HL-60 (cell line): Measurements from ENCODE around the gene MTNR1A.

ENCODE experiments used
- DNase-seq, 2 experiments: peaks; one replicate each; pipeline ENCODE4 v3.0.0-alpha.2; 2010 to 2020; ENCODE audit warnings: low read depth in 1 of 2, low spot score in 1 of 2
- H3K27ac ChIP-seq: fragments of 250-450 bp; sonication (Bioruptor Pico); replicated peaks from 2 replicates; pipeline ENCODE4 v1.5.1; 2020; ENCODE audit warnings: mild to moderate bottlenecking, moderate library complexity
- H3K27me3 ChIP-seq: fragments of 250-450 bp; sonication (Bioruptor Pico); 2 replicates; pipeline ENCODE4 v1.5.1; 2021; ENCODE audit warnings: mild to moderate bottlenecking, moderate library complexity; ENCODE audit not compliant: insufficient read depth, poor library complexity, severe bottlenecking
- H3K4me3 ChIP-seq: replicated peaks from 2 replicates; pipeline ENCODE4 v1.5.1; 2011; ENCODE audit warnings: mild to moderate bottlenecking, control low read depth, low read length; ENCODE audit not compliant: insufficient read depth
- GABPA ChIP-seq: IDR thresholded peaks from 2 replicates; pipeline ENCODE4 v1.6.1; 2012; ENCODE audit warnings: low read depth
- POLR2AphosphoS5 ChIP-seq: IDR thresholded peaks from 2 replicates; pipeline ENCODE4 v1.6.1; 2012; ENCODE audit warnings: low read depth
- SPI1 ChIP-seq: IDR thresholded peaks from 2 replicates; pipeline ENCODE4 v1.6.1; 2012; ENCODE audit warnings: low read depth, mild to moderate bottlenecking, borderline replicate concordance
- TF ChIP-seq, protein P1 (sequence below): IDR thresholded peaks from one replicate; pipeline ENCODE4 v1.5.1; 2011; ENCODE audit warnings: low read length, control low read depth, inconsistent platforms; ENCODE audit not compliant: insufficient read depth
- TF ChIP-seq, protein P2 (sequence below): IDR thresholded peaks from 2 replicates; pipeline ENCODE4 v1.6.1; 2012; ENCODE audit warnings: low read depth; ENCODE audit not compliant: insufficient replicate concordance

Gene MTNR1A

DNA sequence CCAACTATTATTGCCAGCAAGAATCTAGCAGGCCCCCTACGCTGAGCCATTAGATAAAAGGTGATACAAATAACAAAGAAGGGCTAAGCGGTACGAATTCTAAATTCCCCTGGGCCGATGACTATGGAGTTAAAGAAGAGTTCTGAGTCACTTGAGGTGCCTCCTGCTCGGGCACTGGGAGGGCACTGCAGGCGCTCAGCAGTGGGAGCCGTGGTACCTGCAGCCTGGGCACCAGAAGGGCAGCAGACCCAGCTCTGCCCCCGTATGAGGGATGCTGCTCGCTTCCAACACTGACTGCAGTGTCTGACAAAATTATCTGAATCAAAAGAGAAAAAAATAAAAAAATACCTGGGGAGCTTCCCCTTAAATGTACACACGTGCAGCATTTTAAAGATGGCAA is 44.1 kb upstream of the MTNR1A start:
- no peaks in the 10 kb centered on the region for H3K27me3 ChIP-seq
- DNase-seq, result no peak
- TF ChIP-seq, protein P1, sequence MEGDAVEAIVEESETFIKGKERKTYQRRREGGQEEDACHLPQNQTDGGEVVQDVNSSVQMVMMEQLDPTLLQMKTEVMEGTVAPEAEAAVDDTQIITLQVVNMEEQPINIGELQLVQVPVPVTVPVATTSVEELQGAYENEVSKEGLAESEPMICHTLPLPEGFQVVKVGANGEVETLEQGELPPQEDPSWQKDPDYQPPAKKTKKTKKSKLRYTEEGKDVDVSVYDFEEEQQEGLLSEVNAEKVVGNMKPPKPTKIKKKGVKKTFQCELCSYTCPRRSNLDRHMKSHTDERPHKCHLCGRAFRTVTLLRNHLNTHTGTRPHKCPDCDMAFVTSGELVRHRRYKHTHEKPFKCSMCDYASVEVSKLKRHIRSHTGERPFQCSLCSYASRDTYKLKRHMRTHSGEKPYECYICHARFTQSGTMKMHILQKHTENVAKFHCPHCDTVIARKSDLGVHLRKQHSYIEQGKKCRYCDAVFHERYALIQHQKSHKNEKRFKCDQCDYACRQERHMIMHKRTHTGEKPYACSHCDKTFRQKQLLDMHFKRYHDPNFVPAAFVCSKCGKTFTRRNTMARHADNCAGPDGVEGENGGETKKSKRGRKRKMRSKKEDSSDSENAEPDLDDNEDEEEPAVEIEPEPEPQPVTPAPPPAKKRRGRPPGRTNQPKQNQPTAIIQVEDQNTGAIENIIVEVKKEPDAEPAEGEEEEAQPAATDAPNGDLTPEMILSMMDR, result no peak
- TF ChIP-seq GABPA (no peak), POLR2AphosphoS5 (no peak), SPI1 (no peak)
- TF ChIP-seq, protein P2, sequence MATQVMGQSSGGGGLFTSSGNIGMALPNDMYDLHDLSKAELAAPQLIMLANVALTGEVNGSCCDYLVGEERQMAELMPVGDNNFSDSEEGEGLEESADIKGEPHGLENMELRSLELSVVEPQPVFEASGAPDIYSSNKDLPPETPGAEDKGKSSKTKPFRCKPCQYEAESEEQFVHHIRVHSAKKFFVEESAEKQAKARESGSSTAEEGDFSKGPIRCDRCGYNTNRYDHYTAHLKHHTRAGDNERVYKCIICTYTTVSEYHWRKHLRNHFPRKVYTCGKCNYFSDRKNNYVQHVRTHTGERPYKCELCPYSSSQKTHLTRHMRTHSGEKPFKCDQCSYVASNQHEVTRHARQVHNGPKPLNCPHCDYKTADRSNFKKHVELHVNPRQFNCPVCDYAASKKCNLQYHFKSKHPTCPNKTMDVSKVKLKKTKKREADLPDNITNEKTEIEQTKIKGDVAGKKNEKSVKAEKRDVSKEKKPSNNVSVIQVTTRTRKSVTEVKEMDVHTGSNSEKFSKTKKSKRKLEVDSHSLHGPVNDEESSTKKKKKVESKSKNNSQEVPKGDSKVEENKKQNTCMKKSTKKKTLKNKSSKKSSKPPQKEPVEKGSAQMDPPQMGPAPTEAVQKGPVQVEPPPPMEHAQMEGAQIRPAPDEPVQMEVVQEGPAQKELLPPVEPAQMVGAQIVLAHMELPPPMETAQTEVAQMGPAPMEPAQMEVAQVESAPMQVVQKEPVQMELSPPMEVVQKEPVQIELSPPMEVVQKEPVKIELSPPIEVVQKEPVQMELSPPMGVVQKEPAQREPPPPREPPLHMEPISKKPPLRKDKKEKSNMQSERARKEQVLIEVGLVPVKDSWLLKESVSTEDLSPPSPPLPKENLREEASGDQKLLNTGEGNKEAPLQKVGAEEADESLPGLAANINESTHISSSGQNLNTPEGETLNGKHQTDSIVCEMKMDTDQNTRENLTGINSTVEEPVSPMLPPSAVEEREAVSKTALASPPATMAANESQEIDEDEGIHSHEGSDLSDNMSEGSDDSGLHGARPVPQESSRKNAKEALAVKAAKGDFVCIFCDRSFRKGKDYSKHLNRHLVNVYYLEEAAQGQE, result no peak
- H3K4me3 ChIP-seq, result no peak overlapping the region
- H3K27ac ChIP-seq, result no peak overlapping the region

DNA sequence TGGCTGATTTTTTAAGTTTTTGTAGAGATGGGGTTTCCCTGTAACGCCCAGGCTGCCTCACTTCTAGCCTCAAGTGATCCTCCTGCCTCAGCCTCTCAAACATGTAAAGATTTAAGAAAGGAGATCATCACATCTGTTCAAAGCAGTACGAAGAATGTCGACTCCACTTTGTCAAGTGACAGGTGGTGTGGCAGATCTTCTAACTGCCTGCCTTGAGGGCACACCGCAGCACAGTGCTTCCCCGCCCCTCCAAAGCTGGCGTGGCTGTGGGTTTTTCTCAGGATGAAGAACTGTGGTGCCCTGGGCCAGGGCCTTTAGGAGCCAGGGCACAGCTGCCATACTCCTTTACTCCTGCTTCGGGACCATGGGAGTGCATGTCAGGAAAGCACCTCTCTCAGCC is 43.3 kb upstream of the MTNR1A start:
- H3K27me3 ChIP-seq, result no peaks in the 10 kb centered on the region
- H3K4me3 ChIP-seq, result no peak overlapping the region
- no peak overlapping the region for H3K27ac ChIP-seq
- DNase-seq, result no peak
- TF ChIP-seq GABPA (no peak), POLR2AphosphoS5 (no peak), SPI1 (no peak)
- TF ChIP-seq, protein P1, result no peak
- TF ChIP-seq, protein P2, result no peak

DNA sequence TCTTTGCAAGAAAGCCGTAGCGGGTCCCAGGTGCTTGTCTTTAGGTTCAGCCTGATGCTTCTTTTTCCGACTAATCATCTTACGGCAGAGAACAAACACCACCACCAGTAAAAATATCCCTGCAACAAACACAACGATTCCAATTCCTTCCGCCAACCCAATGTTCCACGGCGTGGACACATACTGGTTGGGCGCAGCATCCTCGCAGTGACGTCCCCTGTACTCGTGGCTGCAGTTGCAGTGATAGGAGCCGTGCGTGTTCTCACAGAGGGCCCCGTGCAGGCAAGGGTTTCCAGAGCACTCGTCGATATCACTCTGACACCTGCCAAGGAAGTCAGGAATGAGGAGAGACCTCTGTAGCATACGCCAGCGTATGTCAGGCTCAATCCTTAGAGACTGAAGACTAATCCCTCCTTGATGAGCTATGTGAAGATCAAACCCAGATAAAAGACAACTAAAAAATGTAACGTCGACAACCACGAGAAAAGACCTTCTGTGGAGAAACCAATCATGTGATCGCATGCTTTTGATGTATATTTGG is 41.6 kb upstream of the MTNR1A start:
- H3K27me3 ChIP-seq, result no peaks in the 10 kb centered on the region
- DNase-seq, result no peak
- TF ChIP-seq, protein P2, result no peak
- TF ChIP-seq SPI1 (no peak), POLR2AphosphoS5 (no peak), GABPA (no peak)
- TF ChIP-seq, protein P1, result no peak

More for the DNA sequence above, 41.6 kb upstream of the MTNR1A start:
- H3K4me3 ChIP-seq, result no peak overlapping the region
- H3K27ac ChIP-seq, result no peak overlapping the region
